Skeletal muscle cell (primary cell): ENCODE measurements around the gene CGREF1.

ENCODE experiments used
- DNase-seq: peaks from one replicate; pipeline ENCODE4 v3.0.0-alpha.2; 2010; ENCODE audit warnings: low read depth
- H3K4me3 ChIP-seq: 2 replicates; pipeline ENCODE4 v1.5.1; 2011; ENCODE audit warnings: low read depth, mild to moderate bottlenecking, control low read depth, low read length, moderate library complexity

CGREF1 gene

GRCh38 chr2:27092696-27093429, 26.1 kb downstream of the CGREF1 start:
- DNase-seq, result no peak
- no peak overlapping the region for H3K4me3 ChIP-seq

DNA sequence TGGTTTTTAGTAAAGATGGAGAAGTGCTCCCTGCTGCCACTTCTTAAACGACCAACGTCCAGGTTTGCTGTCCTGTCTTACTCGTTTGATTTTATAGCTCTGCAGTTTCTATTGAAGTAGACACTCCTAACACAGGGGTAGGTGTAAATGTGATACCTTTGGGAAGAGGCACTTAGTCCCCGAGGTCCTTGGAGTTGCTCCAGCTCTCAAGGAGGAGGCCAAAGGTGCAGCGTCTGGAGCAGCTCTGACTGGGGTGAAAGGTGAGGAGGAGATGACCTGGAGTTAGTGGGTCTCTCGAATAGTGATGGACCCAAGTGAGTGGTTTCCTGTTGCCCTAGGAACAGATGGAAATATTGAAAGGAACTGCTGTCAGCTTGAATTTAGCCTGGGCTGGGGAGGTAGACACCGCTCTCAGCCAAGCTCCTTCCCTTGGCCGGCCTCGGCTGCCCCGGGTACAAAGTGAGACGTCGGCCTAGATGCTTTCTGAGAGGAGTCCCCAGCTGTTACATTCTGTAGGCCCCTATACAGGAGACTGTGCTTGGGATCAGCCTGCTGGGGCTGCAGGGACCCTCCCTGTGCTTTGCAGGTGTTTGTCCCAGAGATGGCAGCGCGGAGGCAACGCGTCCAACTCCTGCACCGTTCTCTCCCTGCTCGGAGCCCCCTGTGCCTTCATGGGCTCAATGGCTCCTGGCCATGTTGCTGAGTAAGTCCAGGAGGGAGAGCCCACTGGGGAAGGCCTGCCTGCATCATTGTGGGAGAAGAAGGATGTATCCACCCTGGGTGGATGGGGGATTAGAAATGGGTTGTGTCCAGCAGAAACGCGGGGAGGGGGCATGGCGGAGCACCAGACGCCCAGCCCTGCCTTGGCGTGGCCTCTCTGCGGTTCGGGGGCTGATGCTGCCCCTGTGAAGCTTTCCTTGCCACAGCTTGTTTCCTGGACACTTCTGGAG, 26.9 kb downstream of the CGREF1 start:
- H3K4me3 ChIP-seq, result no peak overlapping the region

GRCh38 chr2:27089111-27089954, 29.6 kb downstream of the CGREF1 start:
- no peak overlapping the region for H3K4me3 ChIP-seq
- no peak for DNase-seq

More for the DNA sequence above, 26.9 kb downstream of the CGREF1 start:
- no peak for DNase-seq

DNA sequence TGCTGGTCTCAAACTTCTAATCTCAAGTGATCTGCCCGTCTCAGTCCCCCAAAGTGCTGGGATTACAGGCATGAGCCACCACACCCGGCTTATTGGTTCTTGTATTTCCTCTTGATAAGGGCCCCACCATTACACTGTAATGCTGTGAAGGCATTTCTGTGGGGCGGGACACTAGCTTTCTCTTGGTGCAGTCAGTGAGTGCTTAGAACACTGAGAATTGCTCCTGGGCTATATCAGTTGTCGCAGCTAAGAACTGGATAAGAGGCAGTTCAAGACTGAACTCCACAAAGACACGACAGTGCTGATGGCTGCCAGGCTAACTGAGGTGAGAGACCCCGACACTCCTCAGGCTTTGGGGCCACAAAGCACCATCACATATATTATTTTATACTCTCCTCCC, 30.3 kb downstream of the CGREF1 start:
- DNase-seq, result no peak
- H3K4me3 ChIP-seq, result no peak overlapping the region

DNA sequence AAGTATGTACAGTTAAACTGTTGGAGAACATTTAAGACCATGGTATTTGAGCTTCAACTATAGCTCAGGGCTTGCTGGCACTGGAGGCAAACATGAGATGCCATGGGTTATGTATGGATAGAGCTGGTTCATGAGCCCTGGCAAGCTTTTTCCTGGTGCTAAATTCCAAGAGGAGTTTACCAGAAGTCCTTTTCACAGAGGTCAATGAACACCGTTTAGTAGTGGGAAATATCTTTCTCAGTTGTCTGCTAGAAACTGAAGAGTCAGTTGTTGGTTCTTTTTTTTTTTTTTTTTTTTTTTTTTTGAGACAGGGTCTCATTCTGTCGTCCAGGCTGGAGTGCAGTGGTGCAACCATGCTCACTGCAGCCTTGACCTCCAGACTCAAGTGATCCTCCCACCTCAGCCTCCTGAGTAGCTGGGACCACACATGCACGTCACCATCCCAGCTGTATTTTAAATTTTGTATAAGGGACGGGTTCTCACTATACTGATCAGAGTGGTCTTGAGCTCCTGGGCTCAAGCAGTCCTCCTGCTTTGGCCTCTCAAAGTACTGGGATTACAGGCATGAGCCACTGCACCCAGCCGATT, 31.0 kb downstream of the CGREF1 start:
- DNase-seq, result no peak
- H3K4me3 ChIP-seq, result no peak overlapping the region

DNA sequence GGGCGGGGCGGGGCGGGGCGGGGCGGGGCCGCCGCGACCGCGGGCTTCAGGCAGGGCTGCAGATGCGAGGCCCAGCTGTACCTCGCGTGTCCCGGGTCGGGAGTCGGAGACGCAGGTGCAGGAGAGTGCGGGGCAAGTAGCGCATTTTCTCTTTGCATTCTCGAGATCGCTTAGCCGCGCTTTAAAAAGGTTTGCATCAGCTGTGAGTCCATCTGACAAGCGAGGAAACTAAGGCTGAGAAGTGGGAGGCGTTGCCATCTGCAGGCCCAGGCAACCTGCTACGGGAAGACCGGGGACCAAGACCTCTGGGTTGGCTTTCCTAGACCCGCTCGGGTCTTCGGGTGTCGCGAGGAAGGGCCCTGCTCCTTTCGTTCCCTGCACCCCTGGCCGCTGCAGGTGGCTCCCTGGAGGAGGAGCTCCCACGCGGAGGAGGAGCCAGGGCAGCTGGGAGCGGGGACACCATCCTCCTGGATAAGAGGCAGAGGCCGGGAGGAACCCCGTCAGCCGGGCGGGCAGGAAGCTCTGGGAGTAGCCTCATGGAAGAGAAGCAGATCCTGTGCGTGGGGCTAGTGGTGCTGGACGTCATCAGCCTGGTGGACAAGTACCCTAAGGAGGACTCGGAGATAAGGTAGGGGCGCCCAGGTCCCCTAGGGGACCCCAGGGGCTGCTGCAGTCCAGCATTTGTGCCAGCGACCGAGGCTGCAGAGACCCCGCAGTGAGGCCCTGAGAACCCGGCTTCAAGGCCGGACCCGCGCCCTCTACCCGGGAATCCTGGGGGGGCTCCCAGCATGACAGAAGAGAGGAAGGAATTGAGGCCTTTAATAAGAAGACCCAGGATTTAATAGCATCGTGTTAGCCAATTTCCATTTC, 32.0 kb downstream of the CGREF1 start, which contains the start of gene KHK:
KHK (plus strand) TSS at position 49 of the 870 bp plus-strand sequence; CDS start at position 537, 488 bp downstream.
- DNase-seq, result no peak

DNA sequence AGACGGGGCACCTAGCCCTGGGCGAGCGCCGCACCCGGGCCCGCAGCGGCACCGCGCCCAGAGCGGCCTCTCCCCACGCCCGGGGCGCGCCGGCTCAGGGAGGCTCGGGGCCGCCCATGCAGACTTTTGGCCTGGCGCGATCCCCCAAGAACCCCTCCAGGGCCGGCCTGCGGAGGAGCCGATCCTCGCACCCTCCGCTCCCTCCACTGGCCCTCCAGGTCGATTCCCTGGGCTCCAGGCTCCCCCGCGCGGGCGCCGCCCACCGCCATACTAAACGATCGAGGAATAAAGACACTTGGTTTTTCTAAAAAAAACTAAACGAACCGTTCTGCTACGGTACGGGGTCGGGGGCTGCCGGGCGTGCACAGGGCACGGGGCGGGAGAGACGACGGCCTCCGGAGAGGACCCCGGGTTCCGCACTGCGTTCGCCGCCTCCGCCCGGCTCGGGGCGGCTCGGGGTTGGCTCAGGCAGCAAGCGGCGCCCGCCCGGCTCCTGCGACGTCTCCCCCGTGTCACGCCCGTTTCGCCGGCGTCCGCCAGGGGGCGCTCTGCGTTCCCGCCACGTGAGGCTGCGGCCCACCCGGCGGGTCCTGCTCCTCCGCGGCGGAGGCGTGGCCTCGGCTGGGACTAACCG, 32.7 kb downstream of the CGREF1 start:
- peak overlapping the region; percentile 52 for H3K4me3 ChIP-seq
- peak; percentile 66 for DNase-seq

More for the DNA sequence above, 32.0 kb downstream of the CGREF1 start, which contains the start of gene KHK:
- peak within 1 kb of the TSS; percentile 52 for H3K4me3 ChIP-seq

DNA sequence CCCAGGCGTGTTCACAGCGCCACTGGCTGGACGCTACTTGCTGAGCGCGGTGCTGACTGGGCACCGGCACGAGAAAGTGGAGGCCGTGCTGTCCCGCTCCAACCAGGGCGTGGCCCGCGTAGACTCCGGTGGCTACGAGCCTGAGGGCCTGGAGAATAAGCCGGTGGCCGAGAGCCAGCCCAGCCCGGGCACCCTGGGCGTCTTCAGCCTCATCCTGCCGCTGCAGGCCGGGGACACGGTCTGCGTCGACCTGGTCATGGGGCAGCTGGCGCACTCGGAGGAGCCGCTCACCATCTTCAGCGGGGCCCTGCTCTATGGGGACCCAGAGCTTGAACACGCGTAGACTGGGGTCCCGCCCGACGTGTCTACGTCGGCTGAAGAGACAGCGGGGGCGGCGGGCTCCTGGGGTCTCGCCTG, 33.2 kb downstream of the CGREF1 start:
- no peak for DNase-seq
- peak overlapping the region; percentile 52 for H3K4me3 ChIP-seq

- no peak for DNase-seq
- peak overlapping the region; percentile 52 for H3K4me3 ChIP-seq
These were observed 33.8 kb downstream of the CGREF1 start for GRCh38 chr2:27085062-27085672.

- H3K4me3 ChIP-seq, result no peak overlapping the region
- no peak for DNase-seq
These were observed 34.4 kb downstream of the CGREF1 start for GRCh38 chr2:27084297-27085061.

GRCh38 chr2:27083410-27084296, 35.3 kb downstream of the CGREF1 start:
- no peak for DNase-seq
- H3K4me3 ChIP-seq, result no peak overlapping the region

DNA sequence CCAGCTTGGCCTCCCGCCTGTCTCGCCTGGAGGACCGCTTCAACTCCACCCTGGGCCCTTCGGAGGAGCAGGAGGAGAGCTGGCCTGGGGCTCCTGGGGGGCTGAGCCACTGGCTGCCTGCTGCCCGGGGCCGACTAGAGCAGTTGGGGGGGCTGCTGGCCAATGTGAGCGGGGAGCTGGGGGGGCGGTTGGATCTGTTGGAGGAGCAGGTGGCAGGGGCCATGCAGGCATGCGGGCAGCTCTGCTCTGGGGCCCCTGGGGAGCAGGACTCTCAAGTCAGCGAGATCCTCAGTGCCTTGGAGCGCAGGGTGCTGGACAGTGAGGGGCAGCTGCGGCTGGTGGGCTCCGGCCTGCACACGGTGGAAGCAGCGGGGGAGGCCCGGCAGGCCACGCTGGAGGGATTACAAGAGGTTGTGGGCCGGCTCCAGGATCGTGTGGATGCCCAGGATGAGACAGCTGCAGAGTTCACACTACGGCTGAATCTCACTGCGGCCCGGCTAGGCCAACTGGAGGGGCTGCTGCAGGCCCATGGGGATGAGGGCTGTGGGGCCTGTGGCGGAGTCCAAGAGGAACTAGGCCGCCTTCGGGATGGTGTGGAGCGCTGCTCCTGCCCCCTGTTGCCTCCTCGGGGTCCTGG, 36.0 kb downstream of the CGREF1 start:
- no peak for DNase-seq
- H3K4me3 ChIP-seq, result no peak overlapping the region

GRCh38 chr2:27081984-27082772, 36.8 kb downstream of the CGREF1 start:
- no peak overlapping the region for H3K4me3 ChIP-seq
- DNase-seq, result no peak

GRCh38 chr2:27080603-27080936, 38.4 kb downstream of the CGREF1 start:
- H3K4me3 ChIP-seq, result peak overlapping the region; percentile 84
- no peak for DNase-seq

- peak overlapping the region; percentile 84 for H3K4me3 ChIP-seq
- DNase-seq, result no peak
These were observed 38.8 kb downstream of the CGREF1 start for GRCh38 chr2:27080140-27080469.
